Choroid plexus epithelial cell (primary cell): ENCODE data around the gene DOCK2.

ENCODE experiments used
- DNase-seq: peaks from one replicate; pipeline ENCODE4 v3.0.0-alpha.2; 2010; ENCODE audit warnings: low read depth
- H3K4me3 ChIP-seq: 2 replicates; pipeline ENCODE4 v1.5.1; 2011; ENCODE audit warnings: low read depth, mild to moderate bottlenecking, control low read depth, low read length, moderate library complexity
- TF ChIP-seq, protein P1 (sequence below): conservative IDR thresholded peaks from 2 replicates; pipeline ENCODE4 v1.5.1; 2011; ENCODE audit warnings: low read depth, mild to moderate bottlenecking, control low read depth, inconsistent platforms, low read length, moderate library complexity

The DOCK2 gene

DNA sequence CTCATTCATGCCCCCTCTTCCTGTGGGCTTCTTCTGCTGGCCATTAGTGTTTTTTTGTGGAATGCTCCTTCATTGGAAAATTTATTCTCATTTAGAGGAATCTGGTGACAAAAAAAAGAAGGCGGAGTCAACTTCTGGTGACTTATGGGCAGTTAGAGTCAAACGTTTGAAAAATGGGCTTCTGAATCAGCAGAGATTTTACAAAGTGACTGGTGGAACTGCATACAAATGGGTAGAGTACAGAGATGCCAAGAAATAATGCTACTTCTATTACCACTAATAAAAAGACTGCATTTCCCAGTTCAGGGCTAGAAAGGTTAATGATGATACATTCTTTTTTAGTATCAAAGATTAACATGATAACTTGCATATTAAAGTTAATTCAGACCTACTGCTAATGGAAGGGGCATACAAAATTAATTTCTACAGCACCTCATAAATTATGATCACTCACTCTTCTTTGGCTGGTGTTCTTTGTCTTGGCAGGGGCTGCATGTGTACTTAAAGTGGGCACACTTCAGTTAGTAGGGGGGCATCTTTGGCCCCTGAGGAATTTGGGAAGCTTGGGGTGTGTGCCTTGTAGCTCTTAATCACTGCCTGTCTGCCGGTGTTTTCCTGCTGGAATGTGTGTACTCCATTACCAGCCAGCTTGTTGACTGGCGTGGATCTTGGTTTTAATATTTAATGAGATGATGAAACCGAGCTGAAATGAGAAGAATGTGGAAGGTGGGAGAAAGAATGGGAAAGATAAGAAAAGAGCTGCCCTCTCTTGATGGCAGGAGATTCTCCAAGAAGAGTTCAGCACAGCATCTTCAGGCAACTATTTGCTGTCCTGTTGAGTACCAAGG, 148.9 kb downstream of the DOCK2 start:
- H3K4me3 ChIP-seq, result no peak overlapping the region
- TF ChIP-seq, protein P1, sequence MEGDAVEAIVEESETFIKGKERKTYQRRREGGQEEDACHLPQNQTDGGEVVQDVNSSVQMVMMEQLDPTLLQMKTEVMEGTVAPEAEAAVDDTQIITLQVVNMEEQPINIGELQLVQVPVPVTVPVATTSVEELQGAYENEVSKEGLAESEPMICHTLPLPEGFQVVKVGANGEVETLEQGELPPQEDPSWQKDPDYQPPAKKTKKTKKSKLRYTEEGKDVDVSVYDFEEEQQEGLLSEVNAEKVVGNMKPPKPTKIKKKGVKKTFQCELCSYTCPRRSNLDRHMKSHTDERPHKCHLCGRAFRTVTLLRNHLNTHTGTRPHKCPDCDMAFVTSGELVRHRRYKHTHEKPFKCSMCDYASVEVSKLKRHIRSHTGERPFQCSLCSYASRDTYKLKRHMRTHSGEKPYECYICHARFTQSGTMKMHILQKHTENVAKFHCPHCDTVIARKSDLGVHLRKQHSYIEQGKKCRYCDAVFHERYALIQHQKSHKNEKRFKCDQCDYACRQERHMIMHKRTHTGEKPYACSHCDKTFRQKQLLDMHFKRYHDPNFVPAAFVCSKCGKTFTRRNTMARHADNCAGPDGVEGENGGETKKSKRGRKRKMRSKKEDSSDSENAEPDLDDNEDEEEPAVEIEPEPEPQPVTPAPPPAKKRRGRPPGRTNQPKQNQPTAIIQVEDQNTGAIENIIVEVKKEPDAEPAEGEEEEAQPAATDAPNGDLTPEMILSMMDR, result no peak
- DNase-seq, result no peak

DNA sequence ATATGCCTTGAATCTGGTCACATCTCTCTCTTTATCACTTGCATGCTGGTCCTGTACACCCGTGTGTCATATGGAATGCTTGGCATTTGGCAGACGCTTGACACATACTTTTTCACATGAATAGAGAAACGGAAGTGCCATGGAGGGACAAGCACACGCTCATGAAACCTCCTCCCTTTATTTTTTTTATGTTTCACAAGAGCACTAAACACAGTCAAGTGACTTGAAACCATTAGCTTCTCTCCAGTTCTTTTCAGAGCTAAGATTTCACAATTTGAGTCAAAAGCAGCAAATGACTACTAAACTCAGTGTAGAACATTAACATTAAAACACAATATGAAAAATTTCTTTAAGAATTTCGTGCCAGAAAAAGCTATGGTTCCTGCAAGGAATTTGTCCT, 151.1 kb downstream of the DOCK2 start:
- no peak overlapping the region for H3K4me3 ChIP-seq
- peak; percentile 53 for DNase-seq
- TF ChIP-seq, protein P1, result no peak

DNA sequence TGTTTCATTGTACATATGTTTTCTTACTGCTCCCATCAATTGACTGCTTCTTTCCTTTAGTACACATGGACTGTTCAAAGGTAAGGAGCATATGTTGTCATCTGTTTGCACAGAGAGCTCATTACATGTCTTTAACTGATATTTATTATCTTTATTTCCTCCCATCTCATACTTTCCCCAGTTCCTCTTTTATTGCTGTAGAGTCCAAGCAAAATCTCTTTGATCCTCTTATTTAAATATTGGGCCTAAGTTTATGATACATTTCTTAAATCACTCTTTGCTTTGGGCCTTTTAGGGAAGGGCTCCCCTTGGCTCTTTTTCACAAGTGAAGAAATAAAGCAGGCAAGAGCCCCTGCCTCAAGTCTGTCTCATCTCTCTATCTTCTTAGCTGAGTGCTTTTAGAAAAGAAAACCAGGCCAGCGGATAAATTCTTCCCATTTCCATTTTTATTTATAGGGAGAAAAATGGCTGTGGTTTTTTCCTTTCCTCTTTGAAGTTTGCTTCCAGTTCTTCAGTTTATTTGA, 152.4 kb downstream of the DOCK2 start:
- no peak overlapping the region for H3K4me3 ChIP-seq
- TF ChIP-seq, protein P1, result no peak
- no peak for DNase-seq

DNA sequence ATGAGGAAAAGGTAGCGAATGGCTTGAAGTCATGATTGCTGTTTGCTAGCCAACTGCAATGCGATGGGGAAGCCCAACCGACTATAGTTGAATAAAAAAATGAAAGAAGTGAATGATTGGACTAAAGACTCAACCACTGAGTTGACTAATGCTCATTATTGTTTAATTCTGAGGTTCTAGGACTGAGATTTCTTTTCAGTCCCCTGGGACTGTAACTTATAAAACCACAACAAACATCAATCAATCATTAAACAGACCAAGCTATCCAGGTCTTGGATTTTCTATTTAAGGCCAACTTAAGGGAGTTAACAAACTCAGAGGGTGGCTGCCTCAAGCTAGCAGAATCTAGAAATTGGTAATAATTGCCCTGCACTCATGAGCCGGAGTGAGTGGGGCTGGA, 154.2 kb downstream of the DOCK2 start:
- TF ChIP-seq, protein P1, result no peak
- no peak for DNase-seq
- no peak overlapping the region for H3K4me3 ChIP-seq

DNA sequence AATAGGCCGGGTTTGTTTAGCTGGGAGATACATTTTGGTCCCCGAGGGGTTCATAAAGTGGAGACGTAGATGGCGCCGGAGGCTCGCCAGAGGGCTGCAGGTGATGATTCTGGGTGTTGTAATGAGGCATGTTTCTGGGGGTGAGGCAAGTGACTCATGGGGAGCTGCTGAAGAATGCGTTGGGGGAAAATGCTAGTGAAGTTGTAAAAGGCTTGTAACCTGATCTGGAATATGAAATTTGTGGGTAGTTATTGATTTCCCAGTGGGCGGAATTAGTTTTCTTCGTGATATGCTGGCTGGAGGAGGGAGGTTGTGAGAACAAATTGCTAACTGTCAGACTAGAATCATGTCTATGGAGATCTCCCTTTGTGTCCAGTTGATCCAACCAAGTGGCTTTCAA, 158.3 kb downstream of the DOCK2 start:
- TF ChIP-seq, protein P1, result no peak
- H3K4me3 ChIP-seq, result no peak overlapping the region
- no peak for DNase-seq

DNA sequence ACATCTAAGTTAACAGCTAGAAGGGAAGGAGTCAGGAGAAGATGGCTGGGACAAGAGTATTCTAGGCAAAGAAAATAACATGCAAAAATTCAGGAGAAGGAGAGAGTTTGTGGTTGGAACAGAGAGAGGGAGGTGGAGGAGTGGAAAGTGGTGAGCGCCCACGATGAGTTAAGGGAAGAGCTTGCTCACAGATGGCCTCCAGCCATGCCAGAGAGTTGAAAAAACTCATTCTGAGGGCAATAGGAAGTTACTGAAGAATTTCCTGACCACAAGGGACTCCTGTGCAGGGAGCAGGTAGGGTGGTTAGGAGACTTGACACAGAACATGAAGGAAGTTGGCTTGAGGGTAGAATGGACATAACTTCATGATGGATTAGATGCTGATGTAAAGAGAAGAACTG, 159.7 kb downstream of the DOCK2 start:
- no peak for DNase-seq
- no peak overlapping the region for H3K4me3 ChIP-seq
- TF ChIP-seq, protein P1, result no peak

DNA sequence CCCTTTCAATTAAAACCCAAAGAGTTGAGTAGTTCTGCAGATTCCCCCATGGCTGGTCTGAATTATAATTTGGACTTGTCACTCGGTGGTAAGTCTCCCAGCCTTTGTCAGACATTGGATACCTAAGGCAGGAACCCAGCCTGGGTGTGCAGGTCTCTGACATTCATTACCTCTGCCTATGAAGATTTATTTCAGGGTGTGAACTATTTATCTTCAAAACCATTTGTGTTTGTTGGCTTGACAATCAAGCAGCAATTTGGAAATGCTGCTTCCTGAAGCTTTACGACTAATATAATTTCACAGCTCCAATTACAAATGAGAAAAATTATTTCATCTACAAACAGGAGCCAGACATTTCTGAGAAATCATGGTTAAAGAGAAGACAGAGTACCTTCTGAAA, 160.5 kb downstream of the DOCK2 start:
- TF ChIP-seq, protein P1, result no peak
- DNase-seq, result no peak
- H3K4me3 ChIP-seq, result no peak overlapping the region
